Hepatocyte (in vitro differentiated cells): Measurements from ENCODE around the gene NAP1L1.

Experiments
- EZH2 ChIP-seq: fragments of 200-600 bp; sonication (generic); IDR thresholded peaks from 2 replicates; pipeline ENCODE4 v1.6.1; 2016; ENCODE audit warnings: antibody characterized with exemption, mild to moderate bottlenecking, borderline replicate concordance
- TF ChIP-seq, protein P1 (sequence below): fragments of 200-600 bp; sonication (generic); IDR thresholded peaks from 2 replicates; pipeline ENCODE4 v1.5.1; 2016; ENCODE audit warnings: antibody characterized with exemption, mild to moderate bottlenecking; ENCODE audit not compliant: poor library complexity

- TF ChIP-seq, protein P1, sequence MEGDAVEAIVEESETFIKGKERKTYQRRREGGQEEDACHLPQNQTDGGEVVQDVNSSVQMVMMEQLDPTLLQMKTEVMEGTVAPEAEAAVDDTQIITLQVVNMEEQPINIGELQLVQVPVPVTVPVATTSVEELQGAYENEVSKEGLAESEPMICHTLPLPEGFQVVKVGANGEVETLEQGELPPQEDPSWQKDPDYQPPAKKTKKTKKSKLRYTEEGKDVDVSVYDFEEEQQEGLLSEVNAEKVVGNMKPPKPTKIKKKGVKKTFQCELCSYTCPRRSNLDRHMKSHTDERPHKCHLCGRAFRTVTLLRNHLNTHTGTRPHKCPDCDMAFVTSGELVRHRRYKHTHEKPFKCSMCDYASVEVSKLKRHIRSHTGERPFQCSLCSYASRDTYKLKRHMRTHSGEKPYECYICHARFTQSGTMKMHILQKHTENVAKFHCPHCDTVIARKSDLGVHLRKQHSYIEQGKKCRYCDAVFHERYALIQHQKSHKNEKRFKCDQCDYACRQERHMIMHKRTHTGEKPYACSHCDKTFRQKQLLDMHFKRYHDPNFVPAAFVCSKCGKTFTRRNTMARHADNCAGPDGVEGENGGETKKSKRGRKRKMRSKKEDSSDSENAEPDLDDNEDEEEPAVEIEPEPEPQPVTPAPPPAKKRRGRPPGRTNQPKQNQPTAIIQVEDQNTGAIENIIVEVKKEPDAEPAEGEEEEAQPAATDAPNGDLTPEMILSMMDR: no peak
- no peak for TF ChIP-seq EZH2
Observed at GRCh38 chr12:76085520-76085868, 1.0 kb upstream of the NAP1L1 start.
